Natural killer cell treated with Interleukin-12 subunit alpha and Interleukin-12 subunit beta and Interleukin-15 and Interleukin-18, amount 100 ng/mL, for 72 hours (primary cell): ENCODE measurements around the gene VASH1. TPM values are rescaled to one million over a fixed set of nuclear protein-coding genes. Genes with fewer than 3 reads are reported as not detected.

Experiments
- ATAC-seq, 2 donors: fragments of 150-1000 bp; cut with Tn5 transposase in 1 of 2; sonication (Bioruptor Pico), chemical (Tn5 transposase) in 1 of 2; 2 replicates each; pipeline ENCODE4 v1.10.0; 2021
- DNase-seq: peaks from one replicate; pipeline ENCODE4 v3.0.0; 2022; ENCODE audit warnings: low spot score
- H3K27ac Mint-ChIP-seq, 2 donors: 1 replicate in 1 of 2; 2 replicates in 1 of 2; pipeline ENCODE4 v1.8.0; 2022; ENCODE audit warnings: mixed read lengths in 2 of 2, mild to moderate bottlenecking in 1 of 2, moderate library complexity in 1 of 2
- H3K27me3 Mint-ChIP-seq, 2 donors: 1 replicate in 1 of 2; 2 replicates in 1 of 2; pipeline ENCODE4 v1.8.0; 2022; ENCODE audit warnings: mixed read lengths in 2 of 2
- H3K36me3 Mint-ChIP-seq: one replicate; pipeline ENCODE4 v1.8.0; 2022; ENCODE audit warnings: mixed read lengths
- H3K4me1 Mint-ChIP-seq, 2 donors: 1 replicate in 1 of 2; 2 replicates in 1 of 2; pipeline ENCODE4 v1.8.0; 2022; ENCODE audit warnings: low read depth in 2 of 2, mixed read lengths in 2 of 2, mild to moderate bottlenecking in 1 of 2
- H3K4me3 Mint-ChIP-seq: one replicate; pipeline ENCODE4 v1.8.0; 2022; ENCODE audit warnings: mixed read lengths
- H3K9me3 Mint-ChIP-seq: 2 replicates; pipeline ENCODE4 v1.8.0; 2022; ENCODE audit warnings: mixed read lengths
- total RNA-seq, 2 donors: library from RNA; stranded (reverse); gene quantifications; one replicate each; pipeline ENCODE4 v1.2.3, GENCODE V29; 2022

VASH1 gene
- total RNA-seq, 2 donors from 2014 or later: 1.2 to 1.9 TPM

GRCh38 chr14:76780360-76780759 is 19.1 kb downstream of the VASH1 start:
- Mint-ChIP-seq H3K9me3 (no peaks in the 10 kb centered on the region), H3K4me1 (peaks cover 19 to 20% of the 10 kb centered on the region in 2 donors)
- no peak for DNase-seq

GRCh38 chr14:76780875-76781647 is 19.8 kb downstream of the VASH1 start:
- no peak for ATAC-seq
- Mint-ChIP-seq H3K36me3 (no peaks in the 10 kb centered on the region), H3K27me3 (no peaks in the 10 kb centered on the region), H3K4me1 (peaks cover 19 to 20% of the 10 kb centered on the region in 2 donors), H3K4me3 (no peak overlapping the region), H3K9me3 (no peaks in the 10 kb centered on the region), H3K27ac (no peak overlapping the region)
- DNase-seq: no peak

More at GRCh38 chr14:76780360-76780759, 19.1 kb downstream of the VASH1 start:
- no peak overlapping the region for H3K27ac Mint-ChIP-seq
- H3K27me3 Mint-ChIP-seq: no peaks in the 10 kb centered on the region
- H3K36me3 Mint-ChIP-seq: no peaks in the 10 kb centered on the region
- no peak overlapping the region for H3K4me3 Mint-ChIP-seq
- no peak for ATAC-seq

- Mint-ChIP-seq H3K36me3 (no peaks in the 10 kb centered on the region), H3K9me3 (no peaks in the 10 kb centered on the region), H3K4me3 (no peak overlapping the region), H3K27ac (no peak overlapping the region), H3K27me3 (no peaks in the 10 kb centered on the region), H3K4me1 (peaks cover 19 to 20% of the 10 kb centered on the region in 2 donors)
- DNase-seq (no peak), ATAC-seq (no peak)
Measured at GRCh38 chr14:76781648-76782051, 20.4 kb downstream of the VASH1 start.

GRCh38 chr14:76782115-76782884 is 21.0 kb downstream of the VASH1 start:
- H3K27me3 Mint-ChIP-seq: no peaks in the 10 kb centered on the region
- no peaks in the 10 kb centered on the region for H3K36me3 Mint-ChIP-seq
- peaks cover 19 to 20% of the 10 kb centered on the region in 2 donors for H3K4me1 Mint-ChIP-seq
- H3K27ac Mint-ChIP-seq: peak overlapping the region; percentile 26 to 34
- peak overlapping the region; percentile 62 for H3K4me3 Mint-ChIP-seq
- no peaks in the 10 kb centered on the region for H3K9me3 Mint-ChIP-seq
- no peak for DNase-seq
- ATAC-seq: no peak

- no peak for DNase-seq
- peak overlapping the region; percentile 26 to 34 for H3K27ac Mint-ChIP-seq
- H3K9me3 Mint-ChIP-seq: no peaks in the 10 kb centered on the region
- H3K27me3 Mint-ChIP-seq: no peaks in the 10 kb centered on the region
- peak; percentile 67 to 70 for ATAC-seq
- H3K36me3 Mint-ChIP-seq: no peaks in the 10 kb centered on the region
- peak overlapping the region; percentile 62 for H3K4me3 Mint-ChIP-seq
- H3K4me1 Mint-ChIP-seq: peaks cover 19 to 20% of the 10 kb centered on the region in 2 donors
Measured at GRCh38 chr14:76782885-76783566, 21.8 kb downstream of the VASH1 start.

- Mint-ChIP-seq H3K4me1 (peaks cover 19 to 20% of the 10 kb centered on the region in 2 donors), H3K9me3 (no peaks in the 10 kb centered on the region), H3K27me3 (no peaks in the 10 kb centered on the region), H3K4me3 (no peak overlapping the region), H3K27ac (no peak overlapping the region), H3K36me3 (no peaks in the 10 kb centered on the region)
- DNase-seq: no peak
- no peak for ATAC-seq
Measured at GRCh38 chr14:76784266-76784874, 23.1 kb downstream of the VASH1 start.

GRCh38 chr14:76784881-76785280 is 23.6 kb downstream of the VASH1 start:
- DNase-seq (no peak), ATAC-seq (peak; percentile 79 to 88)
- H3K4me3 Mint-ChIP-seq: no peak overlapping the region
- H3K4me1 Mint-ChIP-seq: peaks cover 19 to 20% of the 10 kb centered on the region in 2 donors
- H3K27me3 Mint-ChIP-seq: no peaks in the 10 kb centered on the region
- no peak overlapping the region for H3K27ac Mint-ChIP-seq
- H3K9me3 Mint-ChIP-seq: no peaks in the 10 kb centered on the region
- no peaks in the 10 kb centered on the region for H3K36me3 Mint-ChIP-seq

GRCh38 chr14:76786601-76787000 is 25.3 kb downstream of the VASH1 start:
- ATAC-seq: no peak
- no peaks in the 10 kb centered on the region for H3K36me3 Mint-ChIP-seq
- H3K27ac Mint-ChIP-seq: no peak overlapping the region
- no peaks in the 10 kb centered on the region for H3K9me3 Mint-ChIP-seq
- DNase-seq: no peak
- H3K4me3 Mint-ChIP-seq: no peak overlapping the region
- H3K4me1 Mint-ChIP-seq: peaks cover 19 to 20% of the 10 kb centered on the region in 2 donors
- no peaks in the 10 kb centered on the region for H3K27me3 Mint-ChIP-seq

GRCh38 chr14:76792422-76792821 is 31.2 kb downstream of the VASH1 start:
- Mint-ChIP-seq H3K27me3 (no peaks in the 10 kb centered on the region), H3K36me3 (no peaks in the 10 kb centered on the region), H3K27ac (no peak overlapping the region), H3K4me1 (peaks cover 0 to 2% of the 10 kb centered on the region in 2 donors), H3K9me3 (no peaks in the 10 kb centered on the region), H3K4me3 (no peak overlapping the region)
- ATAC-seq (no peak), DNase-seq (no peak)

GRCh38 chr14:76793324-76793723 is 32.1 kb downstream of the VASH1 start:
- no peak for ATAC-seq
- Mint-ChIP-seq H3K4me1 (peaks cover 0 to 2% of the 10 kb centered on the region in 2 donors), H3K27ac (no peak overlapping the region), H3K4me3 (no peak overlapping the region), H3K36me3 (peaks cover 5% of the 10 kb centered on the region), H3K9me3 (no peaks in the 10 kb centered on the region), H3K27me3 (no peaks in the 10 kb centered on the region)
- DNase-seq: no peak

- H3K36me3 Mint-ChIP-seq: peaks cover 5% of the 10 kb centered on the region
- DNase-seq (no peak), ATAC-seq (no peak)
- no peak overlapping the region for H3K4me3 Mint-ChIP-seq
- H3K27ac Mint-ChIP-seq: no peak overlapping the region
- no peaks in the 10 kb centered on the region for H3K9me3 Mint-ChIP-seq
- H3K27me3 Mint-ChIP-seq: no peaks in the 10 kb centered on the region
- H3K4me1 Mint-ChIP-seq: peaks cover 0 to 2% of the 10 kb centered on the region in 2 donors
Measured at GRCh38 chr14:76793956-76794355, 32.7 kb downstream of the VASH1 start.

- no peak for DNase-seq
- Mint-ChIP-seq H3K36me3 (peaks cover 21% of the 10 kb centered on the region), H3K27me3 (no peaks in the 10 kb centered on the region), H3K27ac (no peak overlapping the region), H3K4me1 (peaks cover 9 to 11% of the 10 kb centered on the region in 2 donors), H3K4me3 (no peak overlapping the region), H3K9me3 (no peaks in the 10 kb centered on the region)
- no peak for ATAC-seq
Measured at GRCh38 chr14:76806446-76806845, 45.2 kb downstream of the VASH1 start.

GRCh38 chr14:76808011-76808410 is 46.7 kb downstream of the VASH1 start:
- Mint-ChIP-seq H3K4me1 (peaks cover 13 to 14% of the 10 kb centered on the region in 2 donors), H3K36me3 (peaks cover 17% of the 10 kb centered on the region), H3K9me3 (no peaks in the 10 kb centered on the region), H3K4me3 (no peak overlapping the region), H3K27ac (no peak overlapping the region), H3K27me3 (no peaks in the 10 kb centered on the region)
- DNase-seq: no peak
- no peak for ATAC-seq
